ENCODE data around the gene MEGF6.

The MEGF6 gene

DNA sequence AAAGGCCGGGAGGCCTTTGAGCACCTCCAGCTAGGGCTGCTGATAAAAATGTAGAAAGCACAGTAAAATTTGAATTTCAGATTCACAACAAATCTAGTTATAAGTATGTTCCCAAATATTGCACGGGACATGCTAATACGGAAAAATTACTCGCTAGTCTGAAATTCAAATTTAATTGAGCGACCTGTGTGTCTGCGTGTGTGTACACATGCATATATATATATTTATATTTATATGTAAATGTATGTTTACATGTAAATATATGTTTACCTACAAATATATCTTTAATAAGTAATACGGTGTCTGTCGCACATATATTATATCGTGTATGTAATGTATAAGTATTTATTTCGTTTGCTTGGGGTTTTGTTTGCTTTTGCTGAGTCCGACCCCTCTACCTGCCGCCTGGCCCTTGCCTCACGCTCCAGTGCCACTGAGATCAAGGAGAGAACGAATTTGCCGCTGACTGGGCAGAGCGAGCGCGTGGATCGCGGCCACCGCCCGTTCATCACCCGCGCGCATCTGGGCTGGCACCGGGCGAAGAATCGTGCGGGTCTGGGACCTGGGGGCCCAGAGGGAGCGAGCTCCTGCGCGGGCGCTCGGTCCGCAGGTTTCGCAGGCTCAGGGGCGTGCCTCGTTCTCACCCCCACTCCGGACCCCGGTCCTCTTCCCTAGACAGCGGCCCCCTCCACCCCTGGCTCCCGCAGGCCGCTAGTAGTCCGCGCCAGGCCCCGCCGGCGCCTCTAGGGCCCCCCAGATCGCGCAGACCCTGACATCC lies 39.1 kb upstream of the MEGF6 start:
- peaks cover 44% of the 10 kb centered on the region for H3K4me1 ChIP-seq (ENCODE audit: control insufficient read depth, low read length)
- peaks cover 42% of the 10 kb centered on the region for H3K79me2 ChIP-seq (ENCODE audit: control insufficient read depth, low read length)
- no peak for TF ChIP-seq CTCF (IDR thresholded peaks at IDR 0.05; ENCODE audit: low read depth, low read length, poor library complexity, severe bottlenecking)
- no peak for TF ChIP-seq EZH2phosphoT487 (IDR thresholded peaks at IDR 0.05; ENCODE audit: borderline replicate concordance, low read length)
- no peaks in the 10 kb centered on the region for H3K9me3 ChIP-seq (ENCODE audit: control insufficient read depth, insufficient read depth, low read length)
- H3K4me3 ChIP-seq (ENCODE audit: low read length) = peak overlapping the region; percentile 82; the same call in 1 of the 2 replicates
- H3K36me3 ChIP-seq (ENCODE audit: control insufficient read depth, low read length) = peaks cover 27% of the 10 kb centered on the region
- peak overlapping the region; percentile 11; the same call in 1 of the 2 replicates for H3K4me2 ChIP-seq (ENCODE audit: low read length)
- H3F3A ChIP-seq (ENCODE audit: control insufficient read depth, insufficient read depth) = peaks cover 9% of the 10 kb centered on the region
- H3K27ac ChIP-seq (ENCODE audit: low read depth, low read length) = no peak overlapping the region
- H3K9me2 ChIP-seq (replicated peaks; ENCODE audit: control insufficient read depth, low read length) = no peaks in the 10 kb centered on the region
- no peaks in the 10 kb centered on the region for H4K20me1 ChIP-seq (ENCODE audit: control insufficient read depth, insufficient read depth, low read depth, low read length)
- H3K27me3 ChIP-seq (ENCODE audit: control insufficient read depth, low read length) = no peaks in the 10 kb centered on the region

GRCh38 chr1:3649342-3650247 lies 38.3 kb upstream of the MEGF6 start, which contains the start of gene WRAP73:
TSS of gene WRAP73 (minus strand) at chr1:3650103. CDS start at chr1:3649999, 104 bp downstream.
- peaks cover 32% of the 10 kb centered on the region for H3K36me3 ChIP-seq (ENCODE audit: control insufficient read depth, low read length)
- H3F3A ChIP-seq (ENCODE audit: control insufficient read depth, insufficient read depth) = peaks cover 9% of the 10 kb centered on the region
- H3K27ac ChIP-seq (ENCODE audit: low read depth, low read length) = no peak within 1 kb of the TSS
- peaks cover 36% of the 10 kb centered on the region for H3K4me1 ChIP-seq (ENCODE audit: control insufficient read depth, low read length)
- H3K4me2 ChIP-seq (ENCODE audit: low read length) = peak within 1 kb of the TSS; percentile 66
- no peaks in the 10 kb centered on the region for H3K27me3 ChIP-seq (ENCODE audit: control insufficient read depth, low read length)
- TF ChIP-seq CTCF (IDR thresholded peaks at IDR 0.05; ENCODE audit: low read depth, low read length, poor library complexity, severe bottlenecking) = peak; percentile 64
- no peak for TF ChIP-seq EZH2phosphoT487 (IDR thresholded peaks at IDR 0.05; ENCODE audit: borderline replicate concordance, low read length)
- H3K9me2 ChIP-seq (replicated peaks; ENCODE audit: control insufficient read depth, low read length) = no peaks in the 10 kb centered on the region
- peak within 1 kb of the TSS; percentile 82 for H3K4me3 ChIP-seq (ENCODE audit: low read length)
- H4K20me1 ChIP-seq (ENCODE audit: control insufficient read depth, insufficient read depth, low read depth, low read length) = no peaks in the 10 kb centered on the region
- H3K9me3 ChIP-seq (ENCODE audit: control insufficient read depth, insufficient read depth, low read length) = no peaks in the 10 kb centered on the region
- H3K79me2 ChIP-seq (ENCODE audit: control insufficient read depth, low read length) = peaks cover 34% of the 10 kb centered on the region

- Histone ChIP-seq H3K27me3 (ENCODE audit: control insufficient read depth, low read length) (no peaks in the 10 kb centered on the region), H3K4me1 (ENCODE audit: control insufficient read depth, low read length) (peaks cover 16% of the 10 kb centered on the region), H3K9me3 (ENCODE audit: control insufficient read depth, insufficient read depth, low read length) (no peaks in the 10 kb centered on the region), H3K79me2 (ENCODE audit: control insufficient read depth, low read length) (peaks cover 12% of the 10 kb centered on the region), H4K20me1 (ENCODE audit: control insufficient read depth, insufficient read depth, low read depth, low read length) (no peaks in the 10 kb centered on the region), H3K4me3 (ENCODE audit: low read length) (no peak overlapping the region), H3K4me2 (ENCODE audit: low read length) (no peak overlapping the region), H3K36me3 (ENCODE audit: control insufficient read depth, low read length) (peaks cover 40% of the 10 kb centered on the region), H3F3A (ENCODE audit: control insufficient read depth, insufficient read depth) (peaks cover 7% of the 10 kb centered on the region; the same call in 1 of the 2 replicates), H3K27ac (ENCODE audit: low read depth, low read length) (no peak overlapping the region), H3K9me2 (replicated peaks; ENCODE audit: control insufficient read depth, low read length) (no peaks in the 10 kb centered on the region)
- no peak for TF ChIP-seq EZH2phosphoT487 (IDR thresholded peaks at IDR 0.05; ENCODE audit: borderline replicate concordance, low read length)
- TF ChIP-seq CTCF (IDR thresholded peaks at IDR 0.05; ENCODE audit: low read depth, low read length, poor library complexity, severe bottlenecking) = no peak
Observed at GRCh38 chr1:3646596-3646995, 35.3 kb upstream of the MEGF6 start.
